Stromal cell of bone marrow (primary cell): Measurements from ENCODE around the gene CFAP97D2.
"Not testable (repeated sequence)": the region's sequence is repeated elsewhere in the genome, so short reads cannot be mapped to it uniquely, and the experiment has no call there.

Experiments
- DNase-seq: peaks from one replicate; pipeline ENCODE4 v3.0.0-alpha.2; 2012; ENCODE audit warnings: low read depth

Gene CFAP97D2

DNA sequence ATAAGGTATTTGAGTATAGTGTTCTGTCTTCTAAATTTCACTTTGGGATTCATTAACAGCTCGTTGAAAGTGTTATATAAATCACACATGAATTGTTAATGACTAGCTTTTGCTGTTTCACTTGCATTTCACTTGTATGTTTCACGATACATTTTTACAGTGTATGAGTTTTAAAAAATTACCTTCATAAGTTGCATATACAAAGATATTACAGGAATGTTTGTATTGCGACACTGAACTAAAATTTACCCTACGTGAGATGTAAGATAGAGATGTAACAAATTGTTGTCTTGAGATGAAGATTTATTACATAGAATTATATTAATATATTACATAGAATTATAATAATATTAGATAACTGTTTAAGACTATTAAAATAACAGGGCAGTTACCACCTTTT lies 57.2 kb downstream of the CFAP97D2 start:
- DNase-seq, result no peak

DNA sequence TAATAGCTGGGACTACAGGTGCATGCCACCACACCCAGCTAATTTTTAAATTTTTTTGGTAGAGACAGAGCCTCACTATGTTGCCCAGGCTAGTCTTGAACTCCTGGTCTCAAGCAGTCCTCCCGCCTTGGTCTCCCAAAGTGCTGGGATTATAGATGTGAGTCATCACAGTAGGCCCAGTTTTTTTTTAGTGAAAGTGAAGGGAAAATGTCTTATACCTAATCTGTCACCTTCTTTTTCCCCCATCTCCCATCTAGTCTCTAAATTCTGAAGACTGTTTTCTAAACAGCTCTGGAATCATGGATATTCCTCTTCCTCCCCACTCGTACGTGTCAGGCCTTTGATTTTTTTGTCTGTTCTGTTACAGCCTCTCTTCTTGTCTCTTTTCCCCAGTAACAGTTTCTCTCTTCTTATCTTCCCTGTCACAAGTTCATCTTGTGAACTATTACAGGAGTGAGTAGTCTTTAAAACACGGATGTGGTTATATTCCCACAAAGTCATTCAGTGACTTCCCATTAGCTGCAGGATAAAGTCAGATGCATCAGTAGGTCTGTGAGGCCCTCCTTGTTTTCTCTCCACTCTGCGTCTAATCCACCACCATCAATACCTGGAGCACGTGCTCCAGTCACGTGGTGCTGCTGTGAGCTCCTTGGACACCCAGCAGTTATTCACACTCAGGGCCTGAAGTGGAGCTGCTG lies 58.5 kb downstream of the CFAP97D2 start:
- DNase-seq, result no peak

DNA sequence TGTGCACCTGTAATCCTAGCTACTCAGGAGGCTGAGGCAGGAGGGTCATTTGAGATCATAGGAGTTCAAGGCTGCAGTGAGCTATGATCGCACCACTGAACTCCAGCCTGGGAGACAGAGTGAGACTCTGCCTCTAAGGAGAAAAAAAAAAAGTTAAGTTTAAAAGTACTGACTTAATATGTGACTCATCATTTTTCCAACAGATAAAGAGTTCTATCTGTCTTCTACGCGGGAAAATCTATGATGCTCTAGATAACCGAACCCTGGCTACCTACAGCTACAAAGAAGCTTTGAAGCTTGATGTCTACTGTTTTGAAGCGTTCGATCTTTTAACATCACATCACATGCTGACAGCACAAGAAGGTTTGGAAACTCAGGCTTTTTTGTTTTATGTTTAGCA lies 62.9 kb downstream of the CFAP97D2 start:
- no peak for DNase-seq

DNA sequence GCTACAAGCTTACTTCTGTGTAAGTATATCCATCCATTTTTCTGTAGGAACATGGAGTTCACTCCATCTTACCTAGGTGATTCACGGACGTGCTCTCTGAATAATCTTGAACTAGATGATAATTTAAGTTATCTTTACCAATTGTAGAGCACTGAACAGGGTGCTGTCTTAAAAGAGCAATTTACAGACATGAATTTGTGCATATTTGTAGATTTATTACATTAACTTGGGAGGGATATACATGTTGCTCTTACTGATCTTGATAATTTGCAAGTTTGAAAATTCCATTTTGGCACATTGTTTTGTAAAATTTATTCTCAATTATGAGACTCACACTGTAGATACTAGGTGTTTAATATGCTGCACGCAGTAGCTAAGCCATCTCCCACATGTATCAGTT lies 64.9 kb downstream of the CFAP97D2 start:
- DNase-seq, result no peak

DNA sequence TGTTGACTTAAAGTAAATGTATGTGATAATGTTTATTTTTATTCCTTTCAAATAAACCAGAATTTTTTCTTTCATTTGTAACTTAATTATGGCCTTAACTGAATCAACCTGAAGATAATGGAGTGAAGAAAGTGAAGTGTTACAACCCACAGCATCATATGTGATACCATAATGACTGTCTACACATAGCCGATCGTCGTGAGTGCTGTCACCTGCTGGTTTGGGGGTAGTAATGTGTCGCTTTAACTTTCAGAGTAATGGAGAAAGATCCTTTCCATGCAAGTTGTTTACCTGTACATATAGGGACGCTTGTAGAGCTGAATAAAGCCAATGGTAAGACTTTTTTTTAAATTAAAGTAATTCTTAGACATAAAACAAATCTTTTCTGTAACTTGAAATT lies 65.6 kb downstream of the CFAP97D2 start:
- DNase-seq, result no peak

DNA sequence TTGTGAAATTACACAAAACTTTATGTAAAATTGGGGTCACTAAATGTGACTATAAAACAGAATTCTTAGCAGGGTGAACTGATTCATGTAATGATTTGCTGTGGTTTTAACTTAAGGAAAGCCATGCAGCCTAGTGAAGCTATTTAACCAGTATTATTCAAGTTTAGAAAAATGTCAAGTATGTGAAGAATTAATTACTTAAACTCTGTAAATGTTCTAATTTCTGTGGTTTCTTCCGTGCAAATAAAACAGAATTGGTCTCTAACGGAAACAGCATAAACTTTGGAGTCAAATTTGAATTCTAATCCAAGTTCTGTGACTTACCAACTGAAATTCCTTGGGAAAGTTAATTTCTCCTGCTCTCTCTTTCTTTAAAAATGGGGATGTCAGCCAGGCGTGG lies 69.0 kb downstream of the CFAP97D2 start:
- DNase-seq, result no peak

DNA sequence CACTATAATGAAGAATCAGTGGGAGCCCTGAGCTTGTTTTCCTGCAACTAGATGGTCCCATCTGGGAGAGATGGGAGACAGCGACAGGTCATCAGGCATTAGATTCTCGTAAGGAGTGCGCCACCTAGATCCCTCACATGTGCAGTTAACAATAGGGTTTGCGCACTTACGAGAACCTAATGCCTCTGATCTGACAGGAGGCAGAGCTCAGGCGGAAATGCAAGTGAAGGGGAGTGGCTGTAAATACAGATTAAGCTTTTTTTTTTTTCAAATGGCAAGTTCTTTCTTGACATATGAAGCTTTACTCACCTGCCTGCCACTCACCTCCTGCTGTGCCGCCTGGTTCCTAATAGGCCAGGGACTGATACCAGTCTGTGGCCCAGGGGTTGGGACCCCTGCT lies 70.0 kb downstream of the CFAP97D2 start:
- DNase-seq, result no peak

DNA sequence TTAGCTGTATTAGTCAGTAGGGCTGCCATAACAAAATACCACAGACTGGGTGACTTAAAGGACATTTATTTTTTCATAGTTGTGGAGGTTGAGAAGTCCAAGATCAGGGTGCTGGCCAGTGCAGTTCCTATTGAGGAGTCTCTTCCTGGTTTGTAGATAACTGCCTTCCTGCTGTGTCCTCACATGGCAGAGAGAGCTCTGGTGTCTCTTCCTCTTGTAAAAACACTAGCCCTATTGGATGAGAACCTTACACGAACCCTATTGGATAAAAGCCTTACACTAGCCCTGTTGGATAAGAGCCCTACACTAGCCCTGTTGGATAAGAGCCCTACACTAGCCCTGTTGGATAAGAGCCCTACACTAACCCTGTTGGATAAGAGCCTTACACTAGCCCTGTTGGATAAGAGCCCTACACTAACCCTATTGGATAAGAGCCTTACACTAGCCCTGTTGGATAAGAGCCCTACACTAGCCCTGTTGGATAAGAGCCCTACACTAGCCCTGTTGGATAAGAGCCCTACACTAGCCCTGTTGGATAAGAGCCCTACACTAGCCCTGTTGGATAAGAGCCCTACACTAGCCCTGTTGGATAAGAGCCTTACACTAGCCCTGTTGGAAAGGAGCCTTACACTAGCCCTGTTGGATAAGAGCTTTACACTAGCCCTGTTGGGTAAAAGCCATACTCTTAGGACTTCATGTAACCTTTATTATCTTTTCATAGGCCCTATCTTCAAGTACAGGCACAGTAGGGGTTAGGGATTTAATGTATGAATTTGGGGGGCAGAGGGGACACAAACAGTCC lies 72.8 kb downstream of the CFAP97D2 start:
- DNase-seq, result not testable (repeated sequence)

DNA sequence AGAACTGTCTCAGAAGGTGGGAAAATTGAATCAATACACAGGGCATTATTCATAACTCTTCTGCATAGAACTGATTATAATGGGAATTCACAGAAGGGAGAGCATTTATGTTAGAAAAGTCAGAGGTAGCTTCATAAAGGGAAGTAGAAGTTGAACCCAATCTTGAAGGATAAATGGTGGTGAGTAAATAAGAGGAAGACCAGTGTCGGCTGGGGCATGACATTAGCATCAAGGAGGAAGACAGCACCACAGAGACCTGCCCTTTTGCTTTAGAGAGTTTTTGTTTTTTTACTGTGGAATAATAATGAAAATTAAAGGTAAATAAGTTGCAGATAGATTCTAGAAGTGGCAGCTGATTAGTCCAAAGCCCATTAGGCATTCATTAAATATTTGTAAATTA lies 77.5 kb downstream of the CFAP97D2 start:
- no peak for DNase-seq

DNA sequence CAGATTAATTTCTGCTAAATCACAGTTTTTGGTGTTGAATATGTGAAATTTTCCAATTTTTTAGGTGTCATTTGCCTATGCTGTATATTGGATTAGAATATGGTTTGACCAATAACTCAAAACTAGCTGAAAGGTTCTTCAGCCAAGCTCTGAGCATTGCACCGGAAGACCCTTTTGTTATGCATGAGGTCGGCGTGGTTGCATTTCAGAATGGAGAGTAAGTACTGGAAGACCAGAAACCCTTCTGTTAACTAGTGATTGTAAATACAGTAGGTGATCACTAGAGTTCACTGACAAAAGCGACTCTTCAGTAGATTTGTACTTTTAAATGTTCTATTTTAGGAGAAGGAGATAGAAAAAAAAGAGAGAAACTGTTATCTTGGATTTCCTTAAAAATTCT lies 78.0 kb downstream of the CFAP97D2 start:
- DNase-seq, result no peak

DNA sequence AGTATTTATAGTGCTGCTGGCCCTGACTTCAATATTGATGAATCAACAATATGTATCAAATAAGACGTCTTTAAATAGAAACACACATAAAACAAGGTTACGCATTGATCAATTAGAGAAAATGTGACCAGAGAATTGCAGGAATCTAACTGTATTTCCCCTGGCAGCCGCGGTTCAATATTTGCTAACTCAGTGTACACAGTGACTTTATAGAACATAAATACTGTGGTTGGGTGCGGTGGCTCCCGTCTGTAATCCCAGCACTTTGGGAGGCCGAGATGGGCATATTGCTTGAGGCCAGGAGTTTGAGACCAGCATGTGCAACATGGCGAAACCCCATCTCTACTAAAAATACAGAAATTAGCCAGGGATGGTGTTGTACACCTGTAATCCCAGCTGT lies 79.5 kb downstream of the CFAP97D2 start:
- no peak for DNase-seq

DNA sequence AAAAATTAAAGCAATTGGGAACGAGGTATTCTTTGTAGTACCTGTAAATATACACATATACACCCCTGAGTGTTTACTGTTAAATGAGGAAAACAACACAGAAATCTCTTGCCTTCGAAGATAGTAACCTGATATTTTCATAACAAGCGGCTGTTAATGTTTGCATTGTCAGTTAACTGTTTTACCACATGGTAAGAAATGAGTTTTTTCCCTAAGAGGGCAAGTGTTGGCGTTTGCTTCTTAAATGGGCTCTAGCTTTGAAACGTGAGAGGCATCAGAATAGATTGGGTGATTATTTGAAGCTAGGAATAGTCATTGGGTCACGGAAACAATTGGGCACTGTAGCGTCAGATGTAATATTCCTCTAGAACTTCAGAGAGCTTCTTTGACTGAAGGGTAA lies 80.3 kb downstream of the CFAP97D2 start:
- no peak for DNase-seq

DNA sequence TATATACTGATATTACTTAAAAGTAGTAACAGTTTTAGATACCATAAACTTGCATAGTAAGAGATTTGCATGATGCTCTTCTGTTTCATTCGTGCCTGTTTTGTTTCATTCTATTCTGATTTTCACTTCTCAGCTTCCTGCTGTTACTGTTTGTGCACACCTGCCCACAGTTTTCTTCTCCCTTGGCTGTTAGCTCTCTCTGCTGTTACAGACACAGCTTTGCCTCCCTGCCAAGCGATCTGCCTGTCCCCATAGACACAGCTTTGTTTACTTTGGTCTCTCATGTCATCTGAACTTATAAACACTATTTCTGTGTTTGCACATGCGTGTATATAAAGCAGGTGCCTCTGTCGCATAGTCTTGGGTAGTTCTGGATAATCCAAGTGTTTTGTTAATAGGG lies 80.9 kb downstream of the CFAP97D2 start:
- DNase-seq, result no peak

DNA sequence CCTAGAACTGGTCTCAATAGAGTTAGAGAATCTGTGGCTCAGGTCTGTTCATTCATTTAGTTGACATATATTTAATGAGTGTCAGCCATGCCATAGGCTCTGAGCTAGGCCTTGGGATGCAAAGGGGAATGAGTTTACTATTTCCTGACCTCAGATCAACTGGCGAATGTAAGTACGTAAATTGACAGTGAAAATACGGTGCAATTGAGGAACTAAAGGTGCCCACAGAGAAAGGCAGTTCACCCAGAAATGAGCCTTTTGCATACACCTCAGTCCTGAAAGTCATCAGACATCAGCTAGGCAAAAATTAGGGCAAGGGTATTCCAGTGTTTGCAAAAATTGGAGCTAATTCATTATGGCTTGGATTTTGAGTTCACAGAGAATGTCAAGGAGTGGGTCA lies 81.8 kb downstream of the CFAP97D2 start:
- DNase-seq, result no peak

DNA sequence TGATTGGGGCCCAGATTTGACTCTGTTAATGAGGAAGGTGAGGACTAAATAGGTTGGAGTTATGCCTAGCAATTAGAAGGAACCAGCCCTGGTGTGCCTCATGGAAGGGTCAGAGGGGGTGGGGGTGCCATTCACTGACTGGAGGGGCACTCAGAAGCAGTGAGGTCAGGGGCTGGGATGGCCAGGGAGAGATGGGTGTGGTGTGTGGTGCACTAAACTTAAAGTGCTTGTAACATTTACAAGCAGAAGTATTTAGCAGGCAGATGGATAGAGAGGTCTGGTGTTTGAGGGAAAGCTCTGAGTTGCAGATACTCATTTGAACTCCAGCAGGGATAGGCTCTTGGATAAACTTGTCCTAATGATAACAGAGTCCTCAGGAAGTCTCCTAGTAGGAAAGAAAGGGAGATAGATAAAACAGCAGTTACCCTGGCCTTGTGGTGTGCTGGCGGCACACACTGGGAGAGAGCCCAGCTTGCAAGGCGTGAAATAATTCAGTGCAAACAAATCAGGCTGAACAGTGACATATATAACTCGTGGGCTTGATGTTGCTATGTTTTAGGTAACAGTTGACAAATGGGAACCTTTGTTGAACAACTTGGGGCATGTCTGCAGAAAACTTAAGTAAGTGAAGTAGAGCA lies 82.4 kb downstream of the CFAP97D2 start:
- no peak for DNase-seq

DNA sequence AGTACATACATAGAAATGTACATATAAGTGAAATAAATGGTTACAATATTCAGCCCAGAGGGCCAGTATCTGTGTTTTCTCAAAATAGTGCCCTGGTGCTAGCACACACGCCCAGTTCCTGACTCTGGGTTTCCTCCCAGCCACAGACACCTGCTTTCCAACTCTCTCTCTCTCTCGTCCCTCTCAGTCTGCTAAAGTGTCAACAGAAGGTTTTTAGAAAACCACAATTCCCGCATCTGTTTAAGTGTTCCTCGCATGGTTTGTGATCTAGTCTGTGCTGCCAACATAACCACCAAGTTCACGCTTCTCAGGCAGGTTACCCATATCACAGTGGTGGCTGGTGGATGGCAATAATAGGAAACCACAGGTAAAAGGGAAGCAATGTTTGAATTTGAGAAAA lies 84.5 kb downstream of the CFAP97D2 start:
- DNase-seq, result no peak

DNA sequence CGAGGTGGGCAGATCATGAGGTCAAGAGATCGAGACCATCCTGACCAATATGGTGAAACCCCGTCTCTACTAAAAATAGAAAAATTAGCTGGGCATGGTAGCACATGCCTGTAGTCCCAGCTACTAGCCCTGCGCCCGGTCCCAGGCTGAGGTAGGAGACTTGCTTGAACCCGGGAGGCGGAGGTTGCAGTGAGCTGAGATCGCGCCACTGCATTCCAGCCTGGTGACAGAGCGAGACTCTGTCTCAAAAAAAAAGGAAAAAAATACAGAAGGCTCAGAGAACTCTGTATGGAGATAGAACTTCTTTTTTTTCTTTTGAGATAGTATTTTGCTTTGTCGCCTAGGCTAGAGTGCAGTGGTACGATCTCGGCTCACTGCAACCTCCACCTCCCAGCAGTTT lies 85.3 kb downstream of the CFAP97D2 start:
- not testable (repeated sequence) for DNase-seq

DNA sequence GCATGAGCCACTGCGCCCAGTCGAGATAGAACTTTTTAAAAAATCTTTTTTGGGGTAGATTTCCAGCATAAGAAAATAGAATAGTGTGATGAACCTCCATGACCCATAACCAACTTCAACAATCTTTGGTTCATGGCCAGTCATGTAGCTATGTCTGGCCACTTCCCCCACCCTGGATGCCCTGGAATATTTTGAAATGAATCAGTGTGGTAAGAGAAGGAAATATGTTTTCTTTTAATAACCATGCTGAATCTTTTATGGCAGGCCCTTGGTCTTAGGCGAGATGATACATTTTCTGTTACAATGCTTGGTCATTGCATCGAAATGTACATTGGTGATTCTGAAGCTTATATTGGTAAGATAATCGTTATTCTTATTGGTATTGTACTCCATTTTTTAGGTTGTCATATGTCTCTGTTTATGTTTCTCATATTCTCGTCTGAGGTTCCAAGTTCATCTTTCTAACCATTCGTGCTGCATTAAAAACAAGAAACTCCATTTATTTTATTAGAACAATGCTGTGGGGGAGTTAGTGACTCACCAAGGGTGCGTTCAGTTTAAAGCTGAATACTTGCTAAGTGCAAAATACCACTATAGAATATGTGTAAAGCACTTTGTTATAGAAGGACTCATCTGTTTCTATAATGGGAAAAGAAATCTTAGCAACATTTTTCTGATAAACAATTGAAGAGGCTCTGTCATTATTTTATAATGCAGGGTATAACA lies 86.0 kb downstream of the CFAP97D2 start:
- DNase-seq, result peak; percentile 79

DNA sequence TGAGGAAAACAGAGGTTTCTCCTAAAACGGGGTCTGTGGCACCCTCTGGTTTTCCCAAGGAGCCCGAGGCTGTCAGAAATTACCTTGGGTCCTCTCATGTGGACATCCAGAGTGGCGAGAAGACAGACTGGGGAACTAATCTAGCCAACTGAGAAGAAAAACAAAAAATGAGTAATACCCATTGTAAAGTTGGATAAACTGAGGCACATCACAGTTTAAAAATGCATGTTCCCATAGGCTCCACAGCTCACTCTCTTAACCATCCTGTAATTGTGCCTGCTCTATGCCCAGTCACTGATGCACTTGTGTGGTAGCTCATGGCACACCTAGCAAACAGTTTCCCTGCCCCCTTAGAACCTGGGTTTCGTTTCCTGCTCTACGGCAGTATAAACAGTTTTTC lies 87.2 kb downstream of the CFAP97D2 start:
- DNase-seq, result no peak

DNA sequence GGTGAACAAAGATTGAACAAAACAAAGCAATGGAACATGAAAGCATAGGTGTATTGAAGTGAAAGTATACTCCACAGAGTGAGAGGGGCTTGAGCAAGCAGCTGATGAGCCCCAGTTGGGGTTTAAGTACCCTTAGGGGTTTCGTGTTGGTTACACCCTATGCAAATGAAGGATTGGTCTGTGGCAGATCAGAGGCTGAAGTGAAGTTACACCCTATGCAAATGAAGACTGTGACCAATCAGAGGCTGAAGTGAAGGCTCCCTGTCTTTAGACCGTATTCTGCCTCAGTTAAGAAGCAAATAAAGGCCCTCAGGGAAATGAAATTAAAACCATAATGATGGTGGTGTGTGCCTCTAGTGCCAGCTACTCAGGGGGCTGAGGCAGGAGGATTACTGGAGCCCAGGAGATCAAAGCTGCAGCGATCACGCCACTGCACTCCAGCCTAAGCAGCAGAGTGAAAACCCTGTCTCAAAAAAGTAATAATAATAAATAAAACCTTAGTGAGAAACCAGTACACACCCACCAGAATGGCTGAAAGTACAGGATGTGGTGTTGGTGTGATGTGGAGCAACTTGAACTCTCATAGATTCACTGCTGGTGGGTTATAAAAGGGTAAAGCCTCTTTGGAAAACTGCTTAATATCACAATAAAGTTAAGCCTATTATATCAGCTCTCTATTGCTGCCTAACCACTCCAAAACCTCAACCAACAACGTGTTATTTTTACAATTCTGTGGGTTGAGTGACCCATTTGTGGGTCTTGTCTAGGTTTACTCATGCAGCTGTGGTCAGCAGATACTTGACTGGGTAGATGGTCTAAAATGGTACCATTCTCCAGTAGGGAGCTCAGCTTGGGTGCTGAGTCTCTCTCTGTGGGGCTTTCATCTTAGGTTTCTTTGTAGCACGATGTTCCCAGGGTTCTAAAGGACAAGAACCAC lies 89.6 kb downstream of the CFAP97D2 start:
- peak; percentile 20 for DNase-seq

DNA sequence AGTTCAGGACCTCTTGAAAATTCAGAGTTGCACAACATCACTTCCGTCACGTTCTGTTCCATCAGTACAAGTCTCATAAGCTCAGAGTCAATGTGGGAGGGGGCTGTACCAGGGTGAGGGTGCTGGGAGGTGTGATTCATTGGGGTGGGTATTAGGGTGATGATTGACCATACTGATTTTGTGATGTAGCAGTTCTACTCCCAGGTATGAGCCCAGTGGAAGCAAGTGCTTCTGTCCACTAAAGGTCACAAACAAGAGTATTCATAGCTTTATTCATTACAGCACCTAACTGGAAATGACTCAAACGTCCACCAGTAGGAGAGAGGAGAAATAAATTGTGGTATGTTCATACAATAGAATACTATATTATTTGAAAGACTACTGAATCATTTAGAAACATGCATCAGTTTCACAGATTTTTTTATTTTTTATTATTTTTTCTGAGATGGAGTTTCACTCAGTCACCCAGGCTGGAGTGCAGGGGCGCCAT lies 90.3 kb downstream of the CFAP97D2 start:
- no peak for DNase-seq
